Stimulated activated CD8-positive, alpha-beta memory T cell treated with anti-CD3 and anti-CD28 coated beads, Interleukin-15, amount 100 ng/mL, for 48 hours (primary cell): ENCODE data around the gene CNEP1R1.
"Not testable (repeated sequence)": the region's sequence is repeated elsewhere in the genome, so short reads cannot be mapped to it uniquely, and the experiment has no call there.

Experiments
- DNase-seq, 2 donors: peaks; one replicate each; pipeline ENCODE4 v3.0.0-alpha.2; 2020; ENCODE audit warnings: low read depth in 2 of 2

Gene CNEP1R1

GRCh38 chr16:50024684-50025536 lies at the start of gene CNEP1R1:
Gene CNEP1R1, plus strand, starts transcription at chr16:50025225. Its CDS starts 91 bp downstream, at chr16:50025316.
- DNase-seq, result peak; percentile 88 to 90

GRCh38 chr16:49977427-49977826 lies 47.6 kb upstream of the CNEP1R1 start:
- DNase-seq, result no peak

DNA sequence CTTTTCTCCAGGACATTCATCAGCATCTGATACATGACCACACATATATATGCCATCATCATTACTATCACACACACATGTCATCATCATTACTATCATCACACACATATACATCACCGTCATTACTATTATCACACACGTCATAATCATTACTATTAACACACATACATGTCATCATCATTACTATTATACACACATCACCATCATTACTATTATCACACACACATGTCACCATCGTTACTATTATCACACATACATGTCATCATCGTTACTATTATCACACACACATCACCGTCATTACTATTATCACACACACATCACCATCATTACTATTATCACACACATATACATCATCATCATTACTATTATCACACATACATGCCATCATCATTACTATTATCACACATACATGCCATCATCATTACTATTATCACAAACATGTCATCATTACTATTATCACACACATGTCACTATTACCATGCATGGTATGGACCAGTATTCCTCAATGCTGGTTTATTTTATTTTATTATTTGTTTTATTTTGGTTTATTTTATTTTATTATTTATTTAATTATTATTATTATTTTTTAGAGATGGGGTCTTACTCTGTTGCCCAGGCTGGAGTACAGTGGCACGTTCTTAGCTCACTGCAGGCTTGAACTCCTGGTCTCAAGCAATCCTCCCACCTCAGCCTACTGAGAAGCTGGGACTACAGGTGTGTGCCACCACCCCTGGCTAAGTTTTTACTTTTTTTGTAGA lies 46.3 kb upstream of the CNEP1R1 start:
- DNase-seq, result no peak

DNA sequence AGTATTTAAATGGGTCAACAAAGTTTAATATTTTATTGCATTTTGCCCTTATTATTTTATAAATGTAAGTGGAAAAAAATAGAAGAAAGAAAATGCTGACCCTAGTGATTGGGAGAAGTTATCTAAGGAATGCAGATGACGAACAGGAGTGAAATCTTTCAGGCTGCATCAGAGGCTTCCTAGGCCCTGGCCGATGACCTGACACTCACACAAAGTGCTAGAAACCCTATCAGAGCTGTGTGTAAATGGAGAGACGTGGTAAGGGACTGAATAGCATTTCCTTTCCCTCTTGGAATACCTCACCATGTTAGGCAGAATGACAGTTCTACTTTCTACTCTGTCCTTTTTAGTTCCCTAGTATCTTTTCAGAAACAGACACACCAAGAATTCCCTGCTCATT lies 44.9 kb upstream of the CNEP1R1 start:
- no peak for DNase-seq

DNA sequence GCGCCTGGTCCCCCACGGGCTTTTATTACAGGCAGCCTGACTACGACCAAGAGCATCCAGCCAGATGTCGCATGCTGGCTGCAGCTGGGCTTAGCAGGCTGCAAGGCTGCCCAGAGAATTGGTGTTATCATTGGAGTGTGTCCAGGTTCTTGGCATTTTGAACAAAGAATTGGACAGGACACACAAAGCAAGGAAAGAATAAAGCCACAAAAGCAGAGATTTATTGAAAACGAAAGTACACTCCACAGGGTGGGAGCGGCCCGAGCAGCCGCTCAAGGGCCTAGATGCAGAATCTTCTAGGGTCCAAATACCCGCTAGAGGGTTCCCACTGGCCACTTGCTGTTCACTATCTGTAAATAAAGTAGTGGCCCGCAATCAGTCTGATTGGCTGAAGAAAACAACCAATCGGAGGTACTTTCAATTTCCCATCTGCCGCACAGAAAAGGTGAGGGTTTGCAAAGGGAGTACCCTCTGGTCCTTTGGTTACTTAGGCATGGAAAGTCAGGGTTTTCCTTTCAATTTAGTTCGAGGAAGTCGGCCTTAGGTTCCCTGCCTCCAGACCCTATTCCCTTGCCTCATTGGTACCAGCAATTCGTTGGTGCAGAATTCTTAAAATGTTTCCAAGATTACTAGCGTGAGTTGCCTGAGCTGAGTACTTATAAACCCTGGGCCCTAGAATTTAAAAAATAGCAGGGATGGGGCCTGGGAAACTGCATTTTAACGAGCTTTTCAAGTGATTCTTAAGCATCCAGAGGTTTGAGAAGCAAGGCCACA lies 38.5 kb upstream of the CNEP1R1 start:
- DNase-seq, result no peak

- no peak for DNase-seq
Observed at GRCh38 chr16:49987381-49987780, 37.6 kb upstream of the CNEP1R1 start.

DNA sequence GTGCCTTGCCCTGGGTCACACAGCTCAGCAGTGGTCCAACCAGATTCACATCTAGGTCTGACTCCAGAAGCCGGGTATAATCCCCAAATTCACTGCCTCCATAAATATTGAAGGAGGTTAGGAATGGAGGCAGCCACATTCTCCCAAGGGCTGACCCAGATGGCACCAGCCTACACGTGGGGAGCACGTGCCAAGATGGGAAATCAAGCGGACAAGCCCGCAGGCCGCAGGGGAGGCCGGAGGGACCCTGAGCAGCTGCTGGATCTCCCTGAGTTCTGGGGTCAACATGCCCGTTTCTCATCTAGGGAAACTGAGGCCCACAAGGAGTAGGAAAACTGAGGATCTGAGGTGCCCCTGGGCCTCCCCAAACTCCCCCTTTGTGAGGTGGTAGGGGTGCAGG lies 32.2 kb upstream of the CNEP1R1 start:
- no peak for DNase-seq

GRCh38 chr16:49993579-49993978 lies 31.4 kb upstream of the CNEP1R1 start:
- no peak for DNase-seq

- no peak for DNase-seq
Observed at GRCh38 chr16:49994006-49994405, 31.0 kb upstream of the CNEP1R1 start.

- DNase-seq, result no peak
Observed at GRCh38 chr16:49995720-49996119, 29.3 kb upstream of the CNEP1R1 start.

- no peak for DNase-seq
Observed at GRCh38 chr16:49997721-49998251, 27.2 kb upstream of the CNEP1R1 start.

DNA sequence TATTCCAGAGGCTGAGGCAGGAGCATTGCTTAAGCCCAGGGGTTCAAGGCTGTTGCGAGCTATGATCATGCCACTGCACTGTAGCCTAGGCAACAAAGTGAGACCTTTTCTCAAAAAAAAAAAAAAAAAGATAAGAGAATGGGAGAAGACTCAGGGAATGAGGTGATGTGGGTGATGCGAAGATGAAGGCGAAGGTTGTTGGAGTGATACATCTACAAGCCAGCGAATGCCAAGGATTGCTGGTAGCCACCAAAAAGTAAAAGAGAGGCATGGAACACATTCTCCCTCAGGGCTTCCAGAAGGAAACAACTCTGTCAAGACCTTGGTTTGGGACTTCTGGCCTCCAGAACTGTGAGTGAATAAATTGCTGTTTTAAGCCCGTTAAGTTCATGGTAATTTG lies 26.0 kb upstream of the CNEP1R1 start:
- DNase-seq, result no peak

DNA sequence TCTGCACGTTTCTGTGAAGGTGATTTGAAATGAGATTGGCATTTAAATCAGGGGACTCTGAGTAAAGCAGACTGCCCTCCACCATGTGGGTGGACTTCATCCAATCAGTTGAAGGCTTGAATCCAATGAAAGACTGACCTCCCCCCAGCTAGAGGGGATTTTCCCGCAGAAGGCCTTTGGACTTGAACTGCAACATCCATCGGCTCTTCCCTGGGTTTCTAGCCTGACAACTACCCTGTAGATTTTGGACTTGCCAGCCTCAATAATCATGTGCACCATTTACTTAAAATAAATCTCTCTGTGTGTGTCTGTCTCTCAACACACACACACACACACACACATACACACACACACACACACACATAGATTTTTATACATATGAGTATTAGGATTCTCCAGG lies 23.9 kb upstream of the CNEP1R1 start:
- no peak for DNase-seq

DNA sequence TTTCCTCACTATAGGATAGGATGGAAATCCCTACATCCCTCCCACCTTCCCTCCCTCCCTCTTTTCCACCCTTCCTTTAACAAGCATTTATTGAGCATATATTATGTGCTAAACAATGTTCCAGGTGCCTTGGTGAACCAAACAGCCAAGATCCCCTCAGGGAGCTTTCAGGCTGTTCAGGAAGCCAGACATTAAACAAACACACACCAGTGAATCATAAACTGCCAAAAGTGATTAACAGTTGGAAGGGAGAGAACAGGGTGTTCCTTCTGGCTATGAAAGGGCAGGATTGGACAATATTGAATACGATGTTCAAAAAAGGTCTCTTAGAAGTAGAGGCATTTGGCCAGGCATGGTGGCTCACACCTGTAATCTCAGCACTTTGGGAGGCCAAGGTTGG lies 22.8 kb upstream of the CNEP1R1 start:
- no peak for DNase-seq

- no peak for DNase-seq
Observed at GRCh38 chr16:50004239-50004638, 20.8 kb upstream of the CNEP1R1 start.

DNA sequence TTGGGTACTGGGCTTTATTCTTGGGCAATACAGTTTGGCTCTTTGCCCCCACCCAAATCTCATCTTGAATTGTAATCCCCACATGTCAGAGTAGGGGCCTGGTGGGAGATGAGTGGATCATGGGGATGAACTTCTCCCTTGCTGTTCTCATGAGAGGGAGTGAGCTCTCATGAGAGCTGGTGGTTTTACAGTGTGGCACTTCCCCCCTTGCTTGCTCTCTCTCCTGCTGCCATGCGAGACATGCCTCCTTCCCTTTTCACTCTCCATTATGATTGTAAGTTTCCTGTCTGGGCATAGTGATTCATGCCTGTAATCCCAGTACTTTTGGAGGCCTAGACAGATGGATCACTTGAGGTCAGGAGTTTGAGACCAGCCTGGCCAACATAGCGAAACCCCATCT lies 18.1 kb upstream of the CNEP1R1 start:
- no peak for DNase-seq

DNA sequence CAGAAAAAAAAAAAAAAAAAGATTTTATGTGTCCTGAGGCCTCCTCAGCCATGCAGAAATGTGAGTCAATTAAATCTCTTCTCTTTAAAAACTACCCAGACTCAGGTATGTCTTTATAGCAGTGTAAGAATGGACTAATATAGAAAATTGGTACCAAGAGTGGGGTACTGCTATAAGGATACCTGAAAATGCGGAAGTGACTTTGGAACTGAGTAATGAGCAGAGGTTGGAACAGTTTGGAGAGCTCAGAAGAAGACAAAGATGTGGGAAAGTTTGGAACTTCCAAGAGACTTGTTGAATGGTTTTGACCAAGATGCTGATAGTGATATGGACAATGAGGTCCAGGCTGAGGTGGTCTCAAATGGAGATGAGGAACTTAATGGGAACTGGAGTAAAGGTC lies 17.3 kb upstream of the CNEP1R1 start:
- no peak for DNase-seq

DNA sequence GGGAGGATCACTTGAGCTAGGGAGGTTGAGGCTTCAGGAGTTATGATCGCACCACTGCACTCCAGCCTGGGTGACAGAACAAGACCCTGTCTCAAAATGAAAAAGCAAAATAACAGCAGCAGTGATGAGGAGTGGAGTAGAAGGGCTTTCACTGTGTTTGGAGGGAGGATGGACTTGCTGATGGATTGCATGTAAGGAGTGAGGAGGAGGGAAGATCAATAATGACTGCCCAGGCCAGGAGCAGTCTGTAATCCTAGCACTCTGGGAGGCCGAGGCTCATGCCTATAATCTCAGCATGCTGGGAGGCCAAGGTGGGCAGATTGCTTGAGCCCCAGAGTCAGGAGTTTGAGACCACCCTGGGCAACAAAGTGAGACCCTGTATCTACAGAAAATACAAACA lies 14.8 kb upstream of the CNEP1R1 start:
- DNase-seq, result no peak

GRCh38 chr16:50011707-50012106 lies 13.3 kb upstream of the CNEP1R1 start:
- DNase-seq, result no peak

- no peak for DNase-seq
Observed at GRCh38 chr16:50012182-50012581, 12.8 kb upstream of the CNEP1R1 start.

DNA sequence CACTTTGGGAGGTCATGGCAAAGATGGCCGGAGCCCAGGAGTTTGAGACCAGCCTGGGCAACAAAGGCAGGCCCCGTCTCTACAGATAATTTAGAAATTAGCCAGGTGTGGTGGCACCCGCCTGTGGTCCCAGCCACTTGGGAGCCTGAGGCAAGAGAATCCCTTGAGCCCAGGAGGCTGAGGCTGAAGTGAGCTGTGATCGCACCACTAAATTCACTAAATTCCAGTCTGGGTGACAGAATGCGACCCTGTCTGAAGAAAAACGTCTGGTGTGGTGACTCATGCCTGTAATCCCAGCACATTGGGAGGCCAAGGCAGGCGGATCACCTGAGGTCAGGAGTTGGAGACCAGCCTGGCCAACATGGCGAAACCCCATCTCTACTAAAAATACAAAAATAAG lies 10.8 kb upstream of the CNEP1R1 start:
- not testable (repeated sequence) for DNase-seq

GRCh38 chr16:50015631-50016030 lies 9.4 kb upstream of the CNEP1R1 start:
- no peak for DNase-seq
